GM23248 (cell line): ENCODE measurements around the gene ADGRD1.

Experiments
- EZH2 ChIP-seq: fragments of 200-600 bp; sonication (generic); IDR thresholded peaks from 2 replicates; pipeline ENCODE4 v1.6.1; 2018; ENCODE audit warnings: antibody characterized with exemption, mild to moderate bottlenecking; ENCODE audit not compliant: insufficient read depth, poor library complexity, severe bottlenecking
- EZH2phosphoT487 ChIP-seq: fragments of 200-600 bp; sonication (generic); IDR thresholded peaks from 2 replicates; pipeline ENCODE4 v1.6.1; 2018; ENCODE audit warnings: antibody characterized with exemption, moderate library complexity, mild to moderate bottlenecking, low read depth; ENCODE audit not compliant: insufficient read depth

- TF ChIP-seq EZH2phosphoT487 (no peak), EZH2 (no peak)
Observed at GRCh38 chr12:130948136-130948535, 5.6 kb upstream of the ADGRD1 start.
